GM18507 (cell line): ENCODE measurements around the gene SNRPD3.

Source experiments
- DNase-seq: peaks from one replicate; pipeline ENCODE4 v3.0.0; 2011; ENCODE audit warnings: low read depth; ENCODE audit not compliant: insufficient read length; ENCODE audit errors: extremely low spot score
- FAIRE-seq: peaks from 2 replicates; lab custom pipeline; 2011; peaks lifted over from hg19 to GRCh38; lab: Jason Lieb, UNC

Gene SNRPD3

GRCh38 chr22:24564376-24565058 lies 8.7 kb downstream of the SNRPD3 start:
- DNase-seq (no peak), FAIRE-seq (no peak)

- no peak for DNase-seq
- no peak for FAIRE-seq
Measured at GRCh38 chr22:24565077-24565476, 9.3 kb downstream of the SNRPD3 start.

GRCh38 chr22:24566899-24567511 lies 11.2 kb downstream of the SNRPD3 start:
- no peak for DNase-seq

GRCh38 chr22:24567668-24568067 lies 11.9 kb downstream of the SNRPD3 start:
- no peak for DNase-seq
- FAIRE-seq, result peak; percentile 77

More at GRCh38 chr22:24566899-24567511, 11.2 kb downstream of the SNRPD3 start:
- FAIRE-seq, result no peak

GRCh38 chr22:24571266-24571665 lies 15.5 kb downstream of the SNRPD3 start:
- DNase-seq (no peak), FAIRE-seq (no peak)

- FAIRE-seq, result no peak
- DNase-seq, result no peak
Measured at GRCh38 chr22:24576778-24577177, 21.0 kb downstream of the SNRPD3 start.

GRCh38 chr22:24578355-24579257 lies 22.8 kb downstream of the SNRPD3 start:
- DNase-seq (no peak), FAIRE-seq (peak; percentile 15)

- DNase-seq (no peak), FAIRE-seq (no peak)
Measured at GRCh38 chr22:24579258-24579601, 23.4 kb downstream of the SNRPD3 start.

GRCh38 chr22:24580276-24580675 lies 24.5 kb downstream of the SNRPD3 start:
- no peak for DNase-seq
- no peak for FAIRE-seq

- FAIRE-seq (no peak), DNase-seq (no peak)
Measured at GRCh38 chr22:24582056-24582814, 26.4 kb downstream of the SNRPD3 start.

GRCh38 chr22:24583221-24584165 lies 27.7 kb downstream of the SNRPD3 start:
- DNase-seq (no peak), FAIRE-seq (no peak)

- DNase-seq, result no peak
- no peak for FAIRE-seq
Measured at GRCh38 chr22:24584166-24584790, 28.5 kb downstream of the SNRPD3 start.

- no peak for DNase-seq
- no peak for FAIRE-seq
Measured at GRCh38 chr22:24584871-24585411, 29.1 kb downstream of the SNRPD3 start.

GRCh38 chr22:24585461-24585860 lies 29.7 kb downstream of the SNRPD3 start:
- no peak for FAIRE-seq
- no peak for DNase-seq

- no peak for DNase-seq
- FAIRE-seq, result no peak
Measured at GRCh38 chr22:24585927-24586546, 30.2 kb downstream of the SNRPD3 start.

GRCh38 chr22:24587251-24587650 lies 31.5 kb downstream of the SNRPD3 start:
- FAIRE-seq, result no peak

GRCh38 chr22:24587948-24588347 lies 32.1 kb downstream of the SNRPD3 start:
- DNase-seq, result no peak
- no peak for FAIRE-seq

More at GRCh38 chr22:24587251-24587650, 31.5 kb downstream of the SNRPD3 start:
- DNase-seq, result no peak

- FAIRE-seq (no peak), DNase-seq (no peak)
Measured at GRCh38 chr22:24588381-24588756, 32.6 kb downstream of the SNRPD3 start.
